Breast epithelium (tissue), 4 donors: Measurements from ENCODE around the gene ZNF710. TPM values are rescaled to one million over a fixed set of nuclear protein-coding genes. Genes with fewer than 3 reads are reported as not detected.

Experiments used
- DNase-seq, 2 donors: peaks; one replicate each; pipeline ENCODE4 v3.0.0-alpha.2; 2019; ENCODE audit warnings: low spot score in 2 of 2
- H3K27ac ChIP-seq, 2 donors: fragments of 200-600 bp; sonication (generic) in 1 of 2; one replicate each; pipeline ENCODE4 v1.5.1; 2016 to 2019; ENCODE audit warnings: mild to moderate bottlenecking in 1 of 2
- H3K27me3 ChIP-seq, 2 donors: fragments of 200-600 bp; sonication (generic) in 1 of 2; one replicate each; pipeline versions ENCODE4 v1.5.1 to v1.6.0; 2017 to 2019; ENCODE audit warnings: control low read depth in 1 of 2, mild to moderate bottlenecking in 1 of 2
- H3K36me3 ChIP-seq: fragments of 200-600 bp; one replicate; pipeline ENCODE4 v1.5.1; 2019
- H3K4me1 ChIP-seq, 2 donors: fragments of 200-600 bp; sonication (generic); one replicate each; pipeline ENCODE4 v1.5.1; 2016 to 2019; ENCODE audit warnings: control low read depth in 1 of 2
- H3K4me3 ChIP-seq, 3 donors: fragments of 200-600 bp; sonication (generic); 1 replicate in 2 of 3; 2 replicates in 1 of 3; pipeline ENCODE4 v1.5.1; 2016 to 2019; ENCODE audit warnings: mild to moderate bottlenecking in 3 of 3, moderate library complexity in 2 of 3
- H3K9me3 ChIP-seq, 2 donors: fragments of 200-600 bp; sonication (generic) in 1 of 2; one replicate each; pipeline ENCODE4 v1.5.1; 2016 to 2019; ENCODE audit warnings: control low read depth in 1 of 2
- POLR2A ChIP-seq: fragments of 450-650 bp; IDR thresholded peaks from one replicate; pipeline ENCODE4 v1.6.1; 2016; ENCODE audit warnings: antibody characterized with exemption, mild to moderate bottlenecking, moderate library complexity
- POLR2AphosphoS5 ChIP-seq, 3 donors: sonication (generic); formaldehyde crosslinking; IDR thresholded peaks; one replicate each; pipeline ENCODE4 v1.6.1; 2017; ENCODE audit warnings: antibody characterized with exemption in 3 of 3
- intact Hi-C: fragments of 100-400 bp; cut with DNase I; formaldehyde crosslinking; loops from one replicate; pipeline ENCODE4 v1.15.1; 2023; ENCODE audit warnings: low total_unique reads
- total RNA-seq, 3 donors: library from RNA; depleted of rRNA; stranded (reverse); fragments of >200 nt; gene quantifications; one replicate each; pipeline ENCODE4 v1.1.0, GENCODE V29; 2016
- TF ChIP-seq, protein P1 (sequence below), 3 donors: fragments of 450-650 bp; IDR thresholded peaks; one replicate each; pipeline ENCODE4 v1.5.1; 2016 to 2017; ENCODE audit warnings: antibody characterized with exemption in 3 of 3, mild to moderate bottlenecking in 3 of 3, moderate library complexity in 3 of 3

Gene ZNF710
- total RNA-seq, 3 donors from 2014 or later: 4.0 to 14.4 (median 10.4) TPM

DNA sequence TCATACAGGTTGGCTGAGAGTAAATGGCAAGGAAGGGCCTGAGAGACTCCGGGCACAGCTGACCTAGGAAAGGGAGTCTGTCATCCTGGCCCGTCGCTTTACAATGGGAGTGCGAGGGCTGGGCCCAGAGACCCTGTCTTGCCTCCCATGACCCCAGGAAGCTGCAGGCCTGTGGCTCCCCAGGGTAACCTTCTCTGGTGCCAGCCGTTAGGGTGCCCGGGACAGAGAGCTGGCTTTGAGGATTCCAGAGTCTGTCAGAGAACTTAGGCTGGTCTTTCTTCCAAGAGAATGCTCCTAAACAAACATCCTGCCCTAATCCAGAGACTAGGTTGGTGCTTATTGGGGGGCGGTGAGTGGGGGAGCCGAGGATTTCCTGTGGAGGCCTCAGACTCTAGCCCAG is 18.5 kb downstream of the ZNF710 start:
- Histone ChIP-seq H3K27me3 (no peaks in the 10 kb centered on the region), H3K36me3 (no peaks in the 10 kb centered on the region), H3K4me3 (no peak overlapping the region), H3K4me1 (no peaks in the 10 kb centered on the region), H3K27ac (no peak overlapping the region), H3K9me3 (no peaks in the 10 kb centered on the region)
- intact Hi-C loops: no loop called here
- TF ChIP-seq POLR2AphosphoS5 (IDR thresholded peaks at IDR 0.05) (no peak), POLR2A (no peak)
- TF ChIP-seq, protein P1, sequence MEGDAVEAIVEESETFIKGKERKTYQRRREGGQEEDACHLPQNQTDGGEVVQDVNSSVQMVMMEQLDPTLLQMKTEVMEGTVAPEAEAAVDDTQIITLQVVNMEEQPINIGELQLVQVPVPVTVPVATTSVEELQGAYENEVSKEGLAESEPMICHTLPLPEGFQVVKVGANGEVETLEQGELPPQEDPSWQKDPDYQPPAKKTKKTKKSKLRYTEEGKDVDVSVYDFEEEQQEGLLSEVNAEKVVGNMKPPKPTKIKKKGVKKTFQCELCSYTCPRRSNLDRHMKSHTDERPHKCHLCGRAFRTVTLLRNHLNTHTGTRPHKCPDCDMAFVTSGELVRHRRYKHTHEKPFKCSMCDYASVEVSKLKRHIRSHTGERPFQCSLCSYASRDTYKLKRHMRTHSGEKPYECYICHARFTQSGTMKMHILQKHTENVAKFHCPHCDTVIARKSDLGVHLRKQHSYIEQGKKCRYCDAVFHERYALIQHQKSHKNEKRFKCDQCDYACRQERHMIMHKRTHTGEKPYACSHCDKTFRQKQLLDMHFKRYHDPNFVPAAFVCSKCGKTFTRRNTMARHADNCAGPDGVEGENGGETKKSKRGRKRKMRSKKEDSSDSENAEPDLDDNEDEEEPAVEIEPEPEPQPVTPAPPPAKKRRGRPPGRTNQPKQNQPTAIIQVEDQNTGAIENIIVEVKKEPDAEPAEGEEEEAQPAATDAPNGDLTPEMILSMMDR (IDR thresholded peaks at IDR 0.05): no peak
- DNase-seq: no peak

DNA sequence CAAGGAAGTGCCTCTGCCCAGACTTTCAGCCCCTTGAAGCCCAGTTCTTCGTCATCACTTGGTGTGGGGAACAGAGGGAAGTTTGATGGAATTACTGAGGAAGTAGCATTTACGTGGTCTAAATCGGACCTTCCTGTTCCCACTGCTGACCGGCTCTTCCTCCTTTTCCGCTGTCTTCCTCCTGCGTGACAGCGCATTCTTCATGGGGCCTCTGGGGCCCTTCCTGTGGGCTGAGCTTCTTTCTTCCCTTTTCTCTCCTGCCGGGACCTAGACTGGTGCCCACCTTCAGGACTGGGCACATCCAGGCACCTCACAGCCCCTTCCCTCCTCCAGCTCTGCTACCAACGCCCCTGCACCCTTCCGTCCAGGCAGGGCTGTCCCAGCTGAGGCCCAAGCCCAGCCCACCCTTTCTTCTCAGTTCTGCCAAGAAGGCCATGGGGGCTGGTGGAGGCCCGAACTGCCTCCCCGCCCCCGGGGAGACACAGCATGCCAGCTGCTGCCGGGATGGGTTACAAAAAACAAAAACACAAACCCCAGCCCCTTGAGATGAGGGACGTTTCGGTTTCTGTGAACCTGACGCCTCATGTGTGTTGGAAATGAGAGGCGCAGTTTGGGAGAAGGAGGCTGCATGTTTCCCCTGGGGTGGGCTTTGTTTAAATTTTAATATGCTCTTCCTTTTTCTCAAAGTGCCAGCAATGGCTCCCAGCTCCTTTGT is 19.1 kb downstream of the ZNF710 start:
- Histone ChIP-seq H3K27me3 (no peaks in the 10 kb centered on the region), H3K27ac (peak overlapping the region in 1 of 2 donors; percentile 34), H3K4me1 (no peaks in the 10 kb centered on the region), H3K36me3 (no peaks in the 10 kb centered on the region), H3K4me3 (no peak overlapping the region), H3K9me3 (no peaks in the 10 kb centered on the region)
- intact Hi-C loops: no loop called here
- TF ChIP-seq POLR2AphosphoS5 (IDR thresholded peaks at IDR 0.05) (no peak), POLR2A (no peak)
- TF ChIP-seq, protein P1 (IDR thresholded peaks at IDR 0.05): no peak
- DNase-seq: no peak

DNA sequence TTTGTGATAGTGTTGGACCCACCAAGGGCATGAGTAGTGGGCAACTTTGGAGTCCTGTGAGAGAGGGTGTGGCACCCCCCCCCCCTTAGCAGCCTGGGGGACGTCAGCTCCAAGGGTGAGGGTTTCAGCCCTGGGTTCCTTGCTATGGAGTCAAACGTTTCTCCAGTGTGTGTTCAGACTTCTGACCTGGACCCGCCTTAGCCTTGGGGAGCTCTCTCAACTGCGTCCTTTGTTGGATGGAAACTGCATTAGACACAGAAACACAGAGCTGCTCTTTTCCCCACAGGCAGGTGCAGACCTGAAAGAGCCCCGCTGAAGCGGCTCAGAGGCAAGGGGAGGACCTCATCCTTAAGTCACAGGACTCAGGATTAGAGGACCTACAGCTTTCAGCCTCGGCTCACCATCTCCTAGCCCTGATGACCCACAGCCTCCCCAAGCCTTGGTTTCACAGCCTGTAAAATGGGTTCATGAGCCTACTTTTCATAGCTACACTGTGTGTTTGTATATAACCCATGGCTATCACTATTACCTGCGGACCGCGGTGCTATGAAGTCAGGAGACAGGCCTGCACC is 19.9 kb downstream of the ZNF710 start:
- H3K36me3 ChIP-seq: no peaks in the 10 kb centered on the region
- TF ChIP-seq, protein P1 (IDR thresholded peaks at IDR 0.05): no peak
- no peaks in the 10 kb centered on the region for H3K27me3 ChIP-seq
- no peak for DNase-seq
- no peak overlapping the region for H3K27ac ChIP-seq
- H3K4me1 ChIP-seq: no peaks in the 10 kb centered on the region
- intact Hi-C loops: no loop called here
- H3K4me3 ChIP-seq: no peak overlapping the region
- H3K9me3 ChIP-seq: no peaks in the 10 kb centered on the region

DNA sequence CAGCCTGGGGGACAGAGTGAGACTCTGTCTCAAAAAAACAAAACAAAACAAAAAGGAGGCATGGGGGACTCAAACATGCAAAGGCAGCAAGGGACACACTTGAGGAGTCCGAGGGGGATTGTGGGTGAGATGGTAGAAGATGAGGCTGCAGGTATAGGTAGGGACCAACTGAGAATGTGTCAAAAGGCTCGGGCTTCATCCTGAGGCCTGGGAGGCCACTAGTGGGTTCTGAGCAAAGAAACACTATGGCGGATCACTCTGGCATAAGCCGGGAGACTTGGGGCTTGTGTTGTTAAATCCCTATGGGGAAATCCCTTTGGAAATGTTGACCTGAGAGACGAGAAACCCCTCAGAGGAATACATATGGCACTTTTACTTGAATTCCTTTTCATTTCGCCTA is 21.2 kb downstream of the ZNF710 start:
- Histone ChIP-seq H3K4me3 (no peak overlapping the region), H3K27me3 (no peaks in the 10 kb centered on the region), H3K9me3 (no peaks in the 10 kb centered on the region), H3K36me3 (no peaks in the 10 kb centered on the region), H3K27ac (no peak overlapping the region), H3K4me1 (no peaks in the 10 kb centered on the region)
- TF ChIP-seq POLR2A: no peak
- no peak for TF ChIP-seq POLR2AphosphoS5 (IDR thresholded peaks at IDR 0.05)
- TF ChIP-seq, protein P1 (IDR thresholded peaks at IDR 0.05): no peak
- no peak for DNase-seq
- intact Hi-C loops: no loop called here

DNA sequence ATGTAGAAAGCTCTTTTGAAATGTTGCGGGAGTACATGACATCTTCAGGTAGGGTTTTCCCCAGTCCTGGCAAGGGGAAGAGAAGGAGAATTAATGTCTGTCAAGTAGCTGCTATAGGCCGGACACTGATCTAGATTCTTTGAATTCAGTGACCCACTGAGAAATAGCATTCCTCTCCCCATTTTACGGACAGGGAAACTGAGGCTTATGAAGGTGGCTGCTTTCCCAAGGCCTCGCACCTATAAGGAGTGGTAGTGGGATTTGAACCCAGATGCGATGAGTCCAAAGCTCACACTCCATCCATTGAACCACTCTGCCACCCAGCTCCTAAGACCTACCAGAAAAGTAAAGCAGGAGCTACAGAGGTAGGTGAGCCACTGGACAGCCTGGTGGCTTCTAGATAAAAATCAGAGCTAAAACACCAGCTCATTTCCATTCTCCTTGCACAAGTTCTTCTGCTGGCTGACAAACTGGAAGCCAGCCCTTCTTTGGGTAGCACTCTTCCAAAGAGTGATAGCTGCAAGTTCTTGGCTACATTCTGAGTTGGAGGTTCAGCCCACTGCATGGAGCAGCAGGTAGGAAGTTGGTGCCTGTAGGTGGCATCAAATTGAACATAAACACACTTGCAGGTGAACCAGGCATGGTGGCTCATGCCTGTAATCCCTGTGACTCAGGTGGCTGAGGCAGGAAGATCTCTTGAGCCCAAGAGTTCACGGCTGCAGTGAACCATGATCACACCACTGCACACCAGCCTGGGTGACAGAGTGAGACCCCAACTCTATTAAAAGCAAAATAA is 22.0 kb downstream of the ZNF710 start:
- TF ChIP-seq POLR2AphosphoS5 (IDR thresholded peaks at IDR 0.05): no peak
- intact Hi-C loops: no loop called here
- Histone ChIP-seq H3K36me3 (no peaks in the 10 kb centered on the region), H3K27me3 (no peaks in the 10 kb centered on the region), H3K27ac (no peak overlapping the region), H3K9me3 (no peaks in the 10 kb centered on the region), H3K4me1 (no peaks in the 10 kb centered on the region), H3K4me3 (no peak overlapping the region)
- DNase-seq: no peak
